Esophagus squamous epithelium (tissue), 4 donors: Measurements from ENCODE around the gene RBFOX2.

Experiments
- POLR2A ChIP-seq, 4 donors: fragments of 450-650 bp; IDR thresholded peaks; one replicate each; pipeline ENCODE4 v1.6.1; 2017; ENCODE audit warnings: antibody characterized with exemption in 4 of 4, mild to moderate bottlenecking in 4 of 4, moderate library complexity in 3 of 4
- TF ChIP-seq, protein P1 (sequence below), 6 experiments: fragments of 450-650 bp in 4 of 6; fragments of 200-600 bp in 2 of 6; sonication (generic) in 2 of 6; IDR thresholded peaks; one replicate each; pipeline ENCODE4 v1.5.1; 2016 to 2019; ENCODE audit warnings: antibody characterized with exemption in 6 of 6, mild to moderate bottlenecking in 4 of 6, moderate library complexity in 4 of 6

GRCh38 chr22:35903571-35904335 lies 124.9 kb downstream of the RBFOX2 start:
- no peak for TF ChIP-seq POLR2A (IDR thresholded peaks at IDR 0.05)
- TF ChIP-seq, protein P1, sequence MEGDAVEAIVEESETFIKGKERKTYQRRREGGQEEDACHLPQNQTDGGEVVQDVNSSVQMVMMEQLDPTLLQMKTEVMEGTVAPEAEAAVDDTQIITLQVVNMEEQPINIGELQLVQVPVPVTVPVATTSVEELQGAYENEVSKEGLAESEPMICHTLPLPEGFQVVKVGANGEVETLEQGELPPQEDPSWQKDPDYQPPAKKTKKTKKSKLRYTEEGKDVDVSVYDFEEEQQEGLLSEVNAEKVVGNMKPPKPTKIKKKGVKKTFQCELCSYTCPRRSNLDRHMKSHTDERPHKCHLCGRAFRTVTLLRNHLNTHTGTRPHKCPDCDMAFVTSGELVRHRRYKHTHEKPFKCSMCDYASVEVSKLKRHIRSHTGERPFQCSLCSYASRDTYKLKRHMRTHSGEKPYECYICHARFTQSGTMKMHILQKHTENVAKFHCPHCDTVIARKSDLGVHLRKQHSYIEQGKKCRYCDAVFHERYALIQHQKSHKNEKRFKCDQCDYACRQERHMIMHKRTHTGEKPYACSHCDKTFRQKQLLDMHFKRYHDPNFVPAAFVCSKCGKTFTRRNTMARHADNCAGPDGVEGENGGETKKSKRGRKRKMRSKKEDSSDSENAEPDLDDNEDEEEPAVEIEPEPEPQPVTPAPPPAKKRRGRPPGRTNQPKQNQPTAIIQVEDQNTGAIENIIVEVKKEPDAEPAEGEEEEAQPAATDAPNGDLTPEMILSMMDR (IDR thresholded peaks at IDR 0.05): no peak
